NT2/D1 (cell line): ENCODE data around the gene CRLF3.

Experiments used
- SUZ12 ChIP-seq: IDR thresholded peaks from 2 replicates; pipeline ENCODE4 v1.6.1; 2011; ENCODE audit not compliant: insufficient read length, insufficient read depth; ENCODE audit errors: extremely low read depth
- ZNF274 ChIP-seq: IDR thresholded peaks from 2 replicates; pipeline ENCODE4 v1.6.1; 2011; ENCODE audit warnings: mild to moderate bottlenecking, low read depth, low read length

DNA sequence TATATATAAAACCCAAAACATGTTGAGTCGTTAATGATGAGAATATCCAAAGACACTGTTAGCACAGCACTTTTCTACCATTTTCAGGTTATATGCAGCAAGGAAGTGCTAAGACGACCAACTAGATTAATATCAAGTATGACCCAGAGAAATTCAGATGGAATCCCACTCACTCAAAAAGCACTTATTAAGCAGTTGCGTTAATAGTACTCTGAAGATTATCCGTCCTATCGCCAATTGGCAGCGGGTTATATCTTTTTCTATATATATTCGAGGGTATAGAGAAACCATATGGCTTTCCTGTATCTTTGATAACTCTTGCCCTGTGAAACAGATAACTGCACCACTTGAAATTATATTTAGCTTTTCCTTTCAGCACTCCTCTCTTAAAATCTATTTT is 1.1 kb downstream of the CRLF3 start:
- TF ChIP-seq SUZ12: no peak
- no peak for TF ChIP-seq ZNF274
